ENCODE data around the gene MLF1.

- TF ChIP-seq, protein P1, sequence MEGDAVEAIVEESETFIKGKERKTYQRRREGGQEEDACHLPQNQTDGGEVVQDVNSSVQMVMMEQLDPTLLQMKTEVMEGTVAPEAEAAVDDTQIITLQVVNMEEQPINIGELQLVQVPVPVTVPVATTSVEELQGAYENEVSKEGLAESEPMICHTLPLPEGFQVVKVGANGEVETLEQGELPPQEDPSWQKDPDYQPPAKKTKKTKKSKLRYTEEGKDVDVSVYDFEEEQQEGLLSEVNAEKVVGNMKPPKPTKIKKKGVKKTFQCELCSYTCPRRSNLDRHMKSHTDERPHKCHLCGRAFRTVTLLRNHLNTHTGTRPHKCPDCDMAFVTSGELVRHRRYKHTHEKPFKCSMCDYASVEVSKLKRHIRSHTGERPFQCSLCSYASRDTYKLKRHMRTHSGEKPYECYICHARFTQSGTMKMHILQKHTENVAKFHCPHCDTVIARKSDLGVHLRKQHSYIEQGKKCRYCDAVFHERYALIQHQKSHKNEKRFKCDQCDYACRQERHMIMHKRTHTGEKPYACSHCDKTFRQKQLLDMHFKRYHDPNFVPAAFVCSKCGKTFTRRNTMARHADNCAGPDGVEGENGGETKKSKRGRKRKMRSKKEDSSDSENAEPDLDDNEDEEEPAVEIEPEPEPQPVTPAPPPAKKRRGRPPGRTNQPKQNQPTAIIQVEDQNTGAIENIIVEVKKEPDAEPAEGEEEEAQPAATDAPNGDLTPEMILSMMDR (IDR thresholded peaks at IDR 0.05), result no peak
- no peak for TF ChIP-seq POLR2A (IDR thresholded peaks at IDR 0.05)
These were observed 7.9 kb upstream of the MLF1 start for GRCh38 chr3:158563076-158563475.
